PC-3 (cell line): ENCODE data around the gene OR10A2.
"Not testable (repeated sequence)": the region's sequence is repeated elsewhere in the genome, so short reads cannot be mapped to it uniquely, and the experiment has no call there.

Experiments
- CTCF ChIP-seq: fragments of 300-600 bp; sonication (generic); conservative IDR thresholded peaks from 2 replicates; pipeline ENCODE4 v1.5.1; 2017; ENCODE audit warnings: antibody characterized with exemption, low read depth, mild to moderate bottlenecking, low read length
- EZH2 ChIP-seq: fragments of 300-600 bp; sonication (generic); IDR thresholded peaks from one replicate; pipeline ENCODE4 v1.6.1; 2017; ENCODE audit warnings: antibody characterized with exemption, mild to moderate bottlenecking, low read length; ENCODE audit not compliant: unreplicated experiment
- EZH2phosphoT487 ChIP-seq: fragments of 300-600 bp; sonication (generic); IDR thresholded peaks from 2 replicates; pipeline ENCODE4 v1.6.1; 2018; ENCODE audit warnings: mild to moderate bottlenecking, antibody characterized with exemption, low read length, borderline replicate concordance

- TF ChIP-seq CTCF, EZH2phosphoT487, EZH2: not testable (repeated sequence)
These were observed 41.9 kb downstream of the OR10A2 start for GRCh38 chr11:6904804-6905203.
